GM21737 (cell line): ENCODE data around the gene ARRB2.

Source experiments
- ATAC-seq: cut with Tn5 transposase; IDR thresholded peaks from one replicate; pipeline ENCODE4 v1.9.1; 2021; ENCODE audit warnings: mild to moderate bottlenecking, moderate library complexity; ENCODE audit not compliant: unreplicated experiment

ARRB2 gene

GRCh38 chr17:4748686-4749085, 38.3 kb downstream of the ARRB2 start:
- ATAC-seq, result no peak

DNA sequence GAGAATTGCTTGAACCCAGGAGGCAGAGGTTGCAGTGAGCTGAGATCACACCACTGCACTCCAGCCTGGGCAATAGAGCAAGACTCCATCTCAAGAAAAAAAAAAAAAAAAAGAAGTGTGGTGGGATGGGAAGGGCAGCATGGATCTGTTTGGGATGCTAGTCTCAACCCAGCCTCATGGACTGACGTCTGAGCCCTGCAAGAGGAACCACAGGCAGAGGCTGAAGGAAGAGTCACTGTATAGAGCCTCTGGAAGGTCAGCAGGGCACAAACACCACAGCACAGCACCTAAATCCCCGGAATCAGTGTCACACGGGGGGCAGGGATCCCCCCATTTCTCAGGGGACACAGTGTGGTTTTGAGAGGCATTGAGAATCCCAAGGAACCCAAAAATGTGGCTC, 40.2 kb downstream of the ARRB2 start:
- ATAC-seq, result no peak

GRCh38 chr17:4751932-4752331, 41.5 kb downstream of the ARRB2 start:
- no peak for ATAC-seq

DNA sequence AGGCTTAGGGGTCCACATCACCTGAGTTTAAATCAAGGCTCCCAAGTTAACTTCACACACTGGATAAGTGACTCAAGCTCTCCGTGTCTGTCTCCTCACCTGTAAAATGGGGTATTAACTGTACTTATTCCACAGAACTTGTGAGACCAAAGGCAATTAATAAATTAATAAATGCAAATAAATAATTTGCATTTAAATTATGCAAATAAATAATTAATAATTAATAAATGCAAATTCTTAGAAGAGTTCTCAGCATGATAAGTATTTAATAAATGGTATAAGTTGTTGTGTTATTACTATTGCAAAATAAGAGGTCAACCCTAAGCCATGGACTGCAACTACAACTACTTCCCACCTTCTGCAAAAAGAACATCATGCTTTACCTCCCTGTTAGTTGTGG, 43.0 kb downstream of the ARRB2 start:
- ATAC-seq, result no peak

GRCh38 chr17:4759776-4760236, 49.4 kb downstream of the ARRB2 start:
- ATAC-seq, result no peak

- ATAC-seq, result no peak
Measured at GRCh38 chr17:4764595-4764994, 54.2 kb downstream of the ARRB2 start.

DNA sequence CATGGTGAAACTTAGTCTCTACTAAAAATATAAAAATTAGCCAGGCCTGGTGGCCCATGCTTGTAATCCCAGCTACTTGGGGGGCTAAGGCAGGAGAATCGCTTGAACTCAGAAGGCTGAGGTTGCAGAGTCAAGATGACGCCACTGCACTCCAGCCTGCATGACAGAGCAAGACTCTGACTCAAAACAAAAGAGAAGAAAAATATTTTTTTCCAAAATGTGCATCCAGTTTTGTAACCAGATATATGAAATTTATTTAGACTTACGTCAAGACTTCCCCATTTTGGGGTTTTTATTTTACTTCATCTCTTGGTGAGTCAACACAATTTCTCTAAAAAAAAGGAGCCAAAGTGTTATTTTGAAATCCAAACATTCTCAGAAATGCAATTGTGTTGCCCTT, 55.8 kb downstream of the ARRB2 start:
- no peak for ATAC-seq

GRCh38 chr17:4766723-4767122, 56.3 kb downstream of the ARRB2 start:
- ATAC-seq, result no peak

- no peak for ATAC-seq
Measured at GRCh38 chr17:4768298-4768697, 57.9 kb downstream of the ARRB2 start.

DNA sequence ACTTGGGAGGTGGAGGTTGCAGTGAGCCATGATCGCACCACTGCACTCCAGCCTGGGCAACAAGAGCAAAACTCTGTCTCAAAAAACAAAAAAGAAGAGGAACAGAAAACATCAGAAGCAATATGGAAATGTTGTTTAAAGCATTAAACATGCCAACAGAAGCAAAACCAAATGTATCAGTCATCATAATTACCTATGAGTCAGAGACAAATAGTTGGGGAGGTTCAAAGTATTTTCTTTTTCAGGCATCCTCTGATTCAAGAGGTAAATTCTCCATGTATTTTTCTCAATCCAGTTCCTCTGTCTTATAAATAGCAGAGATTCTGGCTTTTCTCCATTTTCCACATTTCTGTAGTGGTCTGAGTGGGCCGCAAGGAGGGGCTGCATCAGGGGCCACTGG, 59.2 kb downstream of the ARRB2 start:
- ATAC-seq, result no peak
